ENCODE measurements around the gene MPDZ.

MPDZ gene

GRCh38 chr9:13127131-13127530 lies 152.4 kb downstream of the MPDZ start:
- DNase-seq: no peak
- TF ChIP-seq POLR2A (IDR thresholded peaks at IDR 0.05; ENCODE audit: low read length): no peak
- no peak for TF ChIP-seq GATA1 (IDR thresholded peaks at IDR 0.05; ENCODE audit: low read depth, low read length)

DNA sequence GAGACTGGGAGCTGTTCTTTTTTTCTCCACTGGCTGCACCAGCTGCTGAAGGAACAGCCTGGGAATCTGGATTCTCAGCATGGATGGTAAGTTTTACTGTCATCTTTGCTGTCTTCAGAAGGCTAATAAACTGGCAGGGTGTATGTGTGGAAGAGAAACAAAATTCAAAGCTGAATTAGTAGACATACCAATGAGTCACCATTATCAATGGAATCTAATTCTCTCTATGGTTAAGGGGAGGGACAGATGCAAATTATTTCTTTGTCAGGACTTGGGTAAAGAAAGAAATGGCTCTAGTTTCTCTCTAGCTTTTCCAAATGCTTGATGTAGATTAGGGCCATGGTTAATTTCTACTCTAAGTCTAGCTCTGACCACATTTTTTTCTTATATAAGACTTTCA lies 154.2 kb downstream of the MPDZ start:
- TF ChIP-seq POLR2A (IDR thresholded peaks at IDR 0.05; ENCODE audit: low read length) (no peak), GATA1 (IDR thresholded peaks at IDR 0.05; ENCODE audit: low read depth, low read length) (no peak)
- no peak for DNase-seq

GRCh38 chr9:13122756-13123369 lies 156.6 kb downstream of the MPDZ start:
- no peak for TF ChIP-seq POLR2A (IDR thresholded peaks at IDR 0.05; ENCODE audit: low read length)
- no peak for TF ChIP-seq GATA1 (IDR thresholded peaks at IDR 0.05; ENCODE audit: low read depth, low read length)
- DNase-seq: no peak

GRCh38 chr9:13118313-13118712 lies 161.2 kb downstream of the MPDZ start:
- TF ChIP-seq GATA1 (IDR thresholded peaks at IDR 0.05; ENCODE audit: low read depth, low read length) (no peak), POLR2A (IDR thresholded peaks at IDR 0.05; ENCODE audit: low read length) (no peak)
- no peak for DNase-seq

- TF ChIP-seq GATA1 (IDR thresholded peaks at IDR 0.05; ENCODE audit: low read depth, low read length) (no peak), POLR2A (IDR thresholded peaks at IDR 0.05; ENCODE audit: low read length) (no peak)
Measured at GRCh38 chr9:13116292-13116691, 163.2 kb downstream of the MPDZ start.

GRCh38 chr9:13113751-13114150 lies 165.7 kb downstream of the MPDZ start:
- TF ChIP-seq GATA1 (IDR thresholded peaks at IDR 0.05; ENCODE audit: low read depth, low read length): no peak
- no peak for TF ChIP-seq POLR2A (IDR thresholded peaks at IDR 0.05; ENCODE audit: low read length)
- DNase-seq: no peak

More at GRCh38 chr9:13116292-13116691, 163.2 kb downstream of the MPDZ start:
- DNase-seq: no peak

DNA sequence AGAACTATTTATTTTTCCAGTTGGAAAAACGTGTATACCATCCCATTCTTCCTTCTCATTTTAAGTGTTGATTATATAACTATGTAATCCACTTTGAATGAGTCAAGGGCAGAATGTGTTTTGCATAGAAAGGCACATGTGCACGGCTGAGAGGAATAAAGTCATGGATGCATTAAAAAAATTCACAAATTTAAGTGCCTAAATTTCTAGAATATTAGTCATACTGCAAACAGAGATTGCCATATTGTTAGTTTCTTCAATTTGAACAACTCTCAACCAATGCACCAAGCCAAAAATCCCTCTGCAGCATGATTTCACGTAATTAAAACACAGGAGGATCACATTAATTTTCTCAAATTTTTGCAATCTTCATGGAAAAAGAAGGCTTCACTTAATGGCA lies 166.3 kb downstream of the MPDZ start:
- no peak for DNase-seq
- TF ChIP-seq POLR2A (IDR thresholded peaks at IDR 0.05; ENCODE audit: low read length): no peak
- TF ChIP-seq GATA1 (IDR thresholded peaks at IDR 0.05; ENCODE audit: low read depth, low read length): no peak

DNA sequence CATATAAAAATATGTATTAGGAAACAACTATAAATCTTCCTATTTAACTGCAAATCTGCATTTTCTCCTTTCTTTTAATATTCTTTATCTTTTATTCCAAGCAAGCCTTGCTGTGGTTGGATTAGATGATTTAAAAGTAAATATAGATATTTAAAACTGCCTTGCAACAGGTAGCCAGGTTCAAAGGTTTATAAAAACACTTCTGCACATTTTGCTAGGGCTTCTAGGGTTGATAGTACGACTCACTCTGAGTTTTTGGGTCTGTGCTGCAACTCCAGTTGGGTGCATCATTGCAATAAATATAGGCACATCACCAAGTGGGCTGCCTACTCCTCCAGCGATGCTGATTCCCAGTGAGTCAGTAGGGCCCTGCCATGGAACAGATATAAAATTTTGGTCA lies 167.7 kb downstream of the MPDZ start:
- no peak for DNase-seq
- TF ChIP-seq POLR2A (IDR thresholded peaks at IDR 0.05; ENCODE audit: low read length): no peak
- no peak for TF ChIP-seq GATA1 (IDR thresholded peaks at IDR 0.05; ENCODE audit: low read depth, low read length)

- no peak for DNase-seq
Measured at GRCh38 chr9:13110766-13111417, 168.6 kb downstream of the MPDZ start.

GRCh38 chr9:13109781-13110180 lies 169.7 kb downstream of the MPDZ start:
- TF ChIP-seq GATA1 (IDR thresholded peaks at IDR 0.05; ENCODE audit: low read depth, low read length) (no peak), POLR2A (IDR thresholded peaks at IDR 0.05; ENCODE audit: low read length) (no peak)
- no peak for DNase-seq

More at GRCh38 chr9:13110766-13111417, 168.6 kb downstream of the MPDZ start:
- TF ChIP-seq POLR2A (IDR thresholded peaks at IDR 0.05; ENCODE audit: low read length) (no peak), GATA1 (IDR thresholded peaks at IDR 0.05; ENCODE audit: low read depth, low read length) (no peak)

DNA sequence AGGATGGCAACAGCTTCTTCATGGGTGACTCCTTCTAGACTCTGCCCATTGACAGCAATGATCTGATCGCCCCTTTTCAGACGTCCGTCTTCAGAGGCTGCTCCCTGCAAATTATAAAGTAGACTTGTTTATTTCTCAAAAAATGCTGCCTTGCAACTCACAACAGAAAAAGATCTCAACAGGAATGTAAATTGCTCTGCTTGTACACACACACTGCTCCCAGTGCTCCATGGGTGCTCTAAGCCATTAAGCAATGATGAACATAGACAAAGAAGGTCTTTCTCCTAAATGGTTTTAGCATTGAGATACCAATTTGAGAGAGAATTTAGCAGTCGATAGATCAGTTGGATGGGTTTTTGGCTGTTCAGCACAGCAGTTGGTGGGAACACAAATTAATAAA lies 172.5 kb downstream of the MPDZ start:
- TF ChIP-seq GATA1 (IDR thresholded peaks at IDR 0.05; ENCODE audit: low read depth, low read length) (no peak), POLR2A (IDR thresholded peaks at IDR 0.05; ENCODE audit: low read length) (no peak)
- DNase-seq: no peak

DNA sequence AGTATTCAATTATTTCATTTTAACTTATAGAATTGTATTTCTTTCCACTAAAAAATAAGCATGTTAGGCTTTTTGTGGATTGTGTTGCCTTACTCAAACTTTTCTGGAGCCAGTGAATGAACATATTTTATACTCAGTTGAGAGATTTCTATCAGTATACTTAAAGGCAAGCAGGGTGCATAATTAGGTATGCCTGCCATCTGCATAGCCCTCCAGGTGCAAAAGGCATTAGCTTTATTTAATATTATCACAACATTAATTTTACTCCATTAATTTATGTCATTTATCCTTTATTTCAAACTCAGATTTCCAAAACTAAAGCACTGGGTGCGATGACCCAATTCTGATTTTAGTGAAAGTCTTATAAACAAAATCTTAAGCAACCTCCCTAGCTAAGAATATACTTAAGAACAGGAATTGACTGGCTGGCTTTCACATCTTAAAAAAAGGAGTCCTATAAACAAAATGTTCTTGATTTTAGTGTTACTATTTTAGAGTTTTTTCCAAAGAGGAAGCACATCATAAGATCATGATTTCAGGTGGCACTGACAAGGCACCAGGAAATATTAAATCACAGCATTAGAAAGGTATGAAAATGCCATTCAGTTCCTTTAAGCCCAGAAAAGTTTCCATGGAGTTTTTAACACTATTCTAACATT lies 178.4 kb downstream of the MPDZ start:
- DNase-seq: no peak
- no peak for TF ChIP-seq GATA1 (IDR thresholded peaks at IDR 0.05; ENCODE audit: low read depth, low read length)
- no peak for TF ChIP-seq POLR2A (IDR thresholded peaks at IDR 0.05; ENCODE audit: low read length)

GRCh38 chr9:13095056-13095455 lies 184.4 kb downstream of the MPDZ start:
- TF ChIP-seq GATA1 (IDR thresholded peaks at IDR 0.05; ENCODE audit: low read depth, low read length): no peak
- TF ChIP-seq POLR2A (IDR thresholded peaks at IDR 0.05; ENCODE audit: low read length): no peak
- no peak for DNase-seq

DNA sequence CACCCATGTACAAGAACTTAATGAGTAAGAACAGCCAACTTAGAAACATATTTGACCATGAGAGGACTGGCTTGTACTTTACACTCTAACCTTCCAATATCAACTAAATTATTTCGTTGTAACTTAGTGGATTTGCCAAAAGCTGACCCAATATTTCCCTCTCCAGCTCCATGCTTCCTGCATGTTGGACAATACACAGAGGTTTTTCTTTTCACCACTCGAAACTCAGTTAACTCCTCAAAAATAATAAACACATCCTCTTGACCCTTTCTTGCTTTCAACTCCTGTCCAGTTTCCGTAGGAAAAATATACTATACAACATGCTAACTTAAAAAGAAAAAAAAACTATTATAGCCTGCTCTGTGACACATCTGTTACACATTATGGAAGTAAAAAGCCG lies 188.9 kb downstream of the MPDZ start:
- TF ChIP-seq POLR2A (IDR thresholded peaks at IDR 0.05; ENCODE audit: low read length) (no peak), GATA1 (IDR thresholded peaks at IDR 0.05; ENCODE audit: low read depth, low read length) (no peak)
- no peak for DNase-seq

GRCh38 chr9:13089666-13090065 lies 189.8 kb downstream of the MPDZ start:
- TF ChIP-seq POLR2A (IDR thresholded peaks at IDR 0.05; ENCODE audit: low read length): no peak
- TF ChIP-seq GATA1 (IDR thresholded peaks at IDR 0.05; ENCODE audit: low read depth, low read length): no peak
- no peak for DNase-seq

Measured in erythroblast (primary cell).